Lower leg skin (tissue), 4 donors: ENCODE measurements around the gene GAL. TPM values are rescaled to one million over a fixed set of nuclear protein-coding genes. Genes with fewer than 3 reads are reported as not detected.

ENCODE experiments used
- DNase-seq, 2 donors: peaks; one replicate each; pipeline ENCODE4 v3.0.0-alpha.2; 2019; ENCODE audit warnings: low spot score in 2 of 2
- H3K4me3 ChIP-seq: fragments of 200-600 bp; sonication (generic); 2 replicates; pipeline ENCODE4 v1.5.1; 2017; ENCODE audit warnings: mild to moderate bottlenecking, low read depth; ENCODE audit not compliant: poor library complexity, severe bottlenecking
- POLR2A ChIP-seq, 2 donors: fragments of 450-650 bp; IDR thresholded peaks; one replicate each; pipeline ENCODE4 v1.6.1; 2016 to 2017; ENCODE audit warnings: antibody characterized with exemption in 2 of 2, mild to moderate bottlenecking in 1 of 2, moderate library complexity in 1 of 2
- WGBS, 2 donors: methylation state at CpG; one replicate each; pipeline ENCODE4 v1.1.5; 2018; 5-methylcytosine and 5-hydroxymethylcytosine counted together
- intact Hi-C: fragments of 100-400 bp; cut with DNase I; formaldehyde crosslinking; loops from one replicate; pipeline ENCODE4 v1.15.0; 2023; ENCODE audit warnings: low total_unique reads
- total RNA-seq, 4 donors: library from RNA; depleted of rRNA; stranded (reverse); fragments of >200 nt; gene quantifications; one replicate each; pipeline ENCODE4 v1.1.0, GENCODE V29; 2016
- TF ChIP-seq, protein P1 (sequence below), 3 donors: fragments of 450-650 bp; IDR thresholded peaks; one replicate each; pipeline ENCODE4 v1.5.1; 2016; ENCODE audit warnings: antibody characterized with exemption in 3 of 3, mild to moderate bottlenecking in 3 of 3, moderate library complexity in 2 of 3

Gene GAL
- total RNA-seq, 4 donors from 2014 or later, result 4.7 to 59.1 (median 20.9) TPM

DNA sequence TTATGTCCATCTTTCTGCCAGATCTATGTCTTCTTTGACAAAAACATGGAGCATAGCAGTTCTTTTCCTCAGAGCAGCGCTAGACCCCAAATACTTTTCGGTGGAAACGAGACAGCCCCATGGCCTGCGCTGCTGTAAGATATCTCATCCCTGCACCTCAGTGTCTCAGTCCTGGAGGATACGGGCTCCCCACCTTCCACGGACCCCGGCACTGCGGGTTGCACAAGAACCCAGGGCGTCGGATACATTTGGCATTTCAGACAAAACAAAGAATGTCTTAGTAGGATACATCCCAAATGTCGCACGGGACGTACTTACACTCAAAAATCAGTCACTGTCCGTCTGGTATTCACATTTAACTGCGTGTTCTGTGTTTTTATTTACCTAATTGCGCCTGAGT, 9.9 kb upstream of the GAL start:
- DNase-seq, result no peak
- intact Hi-C loops, result no loop called here
- TF ChIP-seq POLR2A (IDR thresholded peaks at IDR 0.05), result no peak
- TF ChIP-seq, protein P1, sequence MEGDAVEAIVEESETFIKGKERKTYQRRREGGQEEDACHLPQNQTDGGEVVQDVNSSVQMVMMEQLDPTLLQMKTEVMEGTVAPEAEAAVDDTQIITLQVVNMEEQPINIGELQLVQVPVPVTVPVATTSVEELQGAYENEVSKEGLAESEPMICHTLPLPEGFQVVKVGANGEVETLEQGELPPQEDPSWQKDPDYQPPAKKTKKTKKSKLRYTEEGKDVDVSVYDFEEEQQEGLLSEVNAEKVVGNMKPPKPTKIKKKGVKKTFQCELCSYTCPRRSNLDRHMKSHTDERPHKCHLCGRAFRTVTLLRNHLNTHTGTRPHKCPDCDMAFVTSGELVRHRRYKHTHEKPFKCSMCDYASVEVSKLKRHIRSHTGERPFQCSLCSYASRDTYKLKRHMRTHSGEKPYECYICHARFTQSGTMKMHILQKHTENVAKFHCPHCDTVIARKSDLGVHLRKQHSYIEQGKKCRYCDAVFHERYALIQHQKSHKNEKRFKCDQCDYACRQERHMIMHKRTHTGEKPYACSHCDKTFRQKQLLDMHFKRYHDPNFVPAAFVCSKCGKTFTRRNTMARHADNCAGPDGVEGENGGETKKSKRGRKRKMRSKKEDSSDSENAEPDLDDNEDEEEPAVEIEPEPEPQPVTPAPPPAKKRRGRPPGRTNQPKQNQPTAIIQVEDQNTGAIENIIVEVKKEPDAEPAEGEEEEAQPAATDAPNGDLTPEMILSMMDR (IDR thresholded peaks at IDR 0.05), result no peak
- no peak overlapping the region for H3K4me3 ChIP-seq
- WGBS, 2 donors, result 94 to 96% methylated on average over 16 of the region's 16 CpGs

DNA sequence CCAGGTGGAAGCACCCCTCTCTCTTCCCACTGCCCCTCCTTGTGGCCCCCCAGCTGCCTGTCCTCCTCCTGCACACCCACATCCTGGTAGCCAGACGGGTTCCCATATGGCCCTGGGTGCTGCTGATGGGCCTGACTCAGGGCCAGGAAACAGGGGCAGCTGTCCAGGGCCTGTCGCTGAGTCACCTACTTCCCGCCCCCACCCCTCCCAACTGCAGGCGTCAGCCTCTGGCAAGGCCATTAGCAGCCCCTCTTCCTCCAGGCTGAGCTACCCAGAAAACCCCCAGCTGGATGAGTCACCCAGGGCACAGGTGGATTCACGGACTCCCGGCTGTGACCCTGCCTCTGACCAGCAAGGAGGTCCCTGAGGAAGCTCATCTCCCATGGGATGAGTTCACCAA, 6.9 kb upstream of the GAL start:
- no peak overlapping the region for H3K4me3 ChIP-seq
- no peak for DNase-seq
- intact Hi-C loops, result no loop called here
- WGBS, 2 donors, result 10 to 16% methylated on average over 6 of the region's 6 CpGs
- TF ChIP-seq POLR2A (IDR thresholded peaks at IDR 0.05), result no peak
- TF ChIP-seq, protein P1 (IDR thresholded peaks at IDR 0.05), result no peak

- DNase-seq, result no peak
- TF ChIP-seq, protein P1 (IDR thresholded peaks at IDR 0.05), result no peak
- no peak for TF ChIP-seq POLR2A (IDR thresholded peaks at IDR 0.05)
- WGBS, 2 donors, result 78 to 86% methylated on average over 14 to 15 of the region's 15 CpGs
- intact Hi-C loops, result no loop called here
- H3K4me3 ChIP-seq, result no peak overlapping the region
Measured at GRCh38 chr11:68678031-68678441, 6.3 kb upstream of the GAL start.

DNA sequence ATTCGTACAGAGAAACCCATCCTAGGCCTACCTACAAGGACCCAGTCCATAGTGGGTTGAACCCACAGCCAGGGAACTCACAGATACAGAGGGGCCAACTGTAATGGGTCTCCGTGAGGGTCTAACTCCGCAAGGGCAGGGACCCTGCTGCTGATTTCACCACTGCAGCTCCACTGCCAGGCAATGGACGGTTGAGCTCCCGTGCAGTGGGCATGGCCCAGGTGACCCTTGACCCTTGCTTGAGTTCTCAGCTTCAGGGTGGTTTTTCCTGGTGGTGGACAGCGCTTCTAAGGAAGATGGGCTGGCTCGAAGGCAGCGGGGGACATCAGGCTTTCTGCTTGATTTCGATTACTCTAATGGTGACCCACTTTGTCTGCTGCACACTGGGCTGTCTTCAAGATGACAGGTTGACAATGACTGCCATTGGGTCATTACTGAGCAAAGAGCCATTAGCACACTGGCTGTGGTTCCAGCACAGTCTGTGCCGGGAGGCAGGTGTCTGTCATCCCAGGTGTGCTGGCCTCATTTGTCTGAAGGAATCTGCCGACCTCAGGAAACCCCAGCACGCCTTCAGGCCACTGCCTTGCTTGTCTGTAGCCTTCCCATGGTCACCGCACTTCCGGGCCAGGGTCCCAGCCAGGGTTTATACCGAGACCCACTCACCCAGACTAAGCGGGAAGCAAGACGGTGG, 3.7 kb upstream of the GAL start:
- H3K4me3 ChIP-seq, result no peak overlapping the region
- DNase-seq, result peak in 1 of 2 donors; percentile 66
- WGBS, 2 donors, result 80 to 82% methylated on average over 17 of the region's 17 CpGs
- intact Hi-C loops, result no loop called here
- no peak for TF ChIP-seq POLR2A (IDR thresholded peaks at IDR 0.05)
- TF ChIP-seq, protein P1 (IDR thresholded peaks at IDR 0.05), result no peak

- TF ChIP-seq, protein P1 (IDR thresholded peaks at IDR 0.05), result no peak
- no peak for TF ChIP-seq POLR2A (IDR thresholded peaks at IDR 0.05)
- WGBS, 2 donors, result 59 to 88% methylated on average over 7 to 9 of the region's 9 CpGs
- no peak overlapping the region for H3K4me3 ChIP-seq
- DNase-seq, result peak in 1 of 2 donors; percentile 66
- intact Hi-C loops, result no loop called here
Measured at GRCh38 chr11:68682531-68682961, 1.8 kb upstream of the GAL start.

DNA sequence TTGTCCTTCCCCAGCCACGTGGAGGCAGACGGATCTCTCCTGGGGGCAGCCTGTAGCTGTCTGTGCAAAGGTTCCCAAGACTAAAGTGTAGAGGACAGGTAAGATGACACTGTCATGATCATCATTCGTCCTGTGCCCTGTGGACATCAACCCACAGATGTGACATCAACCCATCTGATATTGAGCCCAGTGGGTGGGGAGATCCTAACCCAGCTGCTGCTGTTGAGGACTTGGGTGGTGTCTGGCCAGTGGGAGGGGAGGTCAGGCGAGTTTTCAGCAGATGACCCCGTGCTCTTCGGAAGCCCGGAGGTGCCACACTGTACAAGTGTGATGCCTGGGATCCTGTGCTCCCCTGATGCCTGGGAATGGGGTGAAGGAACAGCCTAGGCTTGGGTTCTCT, 1.2 kb upstream of the GAL start:
- intact Hi-C loops, result no loop called here
- TF ChIP-seq POLR2A (IDR thresholded peaks at IDR 0.05), result no peak
- TF ChIP-seq, protein P1 (IDR thresholded peaks at IDR 0.05), result no peak
- peak in 1 of 2 donors; percentile 69 for DNase-seq
- WGBS, 2 donors, result 75 to 79% methylated on average over 7 of the region's 7 CpGs
- no peak overlapping the region for H3K4me3 ChIP-seq
